ENCODE results near the gene CDON. TPM values are rescaled to one million over a fixed set of nuclear protein-coding genes. Genes with fewer than 3 reads are reported as not detected.

The CDON gene
- total RNA-seq, 1 experiment from 2014 or later = 0.91 TPM

DNA sequence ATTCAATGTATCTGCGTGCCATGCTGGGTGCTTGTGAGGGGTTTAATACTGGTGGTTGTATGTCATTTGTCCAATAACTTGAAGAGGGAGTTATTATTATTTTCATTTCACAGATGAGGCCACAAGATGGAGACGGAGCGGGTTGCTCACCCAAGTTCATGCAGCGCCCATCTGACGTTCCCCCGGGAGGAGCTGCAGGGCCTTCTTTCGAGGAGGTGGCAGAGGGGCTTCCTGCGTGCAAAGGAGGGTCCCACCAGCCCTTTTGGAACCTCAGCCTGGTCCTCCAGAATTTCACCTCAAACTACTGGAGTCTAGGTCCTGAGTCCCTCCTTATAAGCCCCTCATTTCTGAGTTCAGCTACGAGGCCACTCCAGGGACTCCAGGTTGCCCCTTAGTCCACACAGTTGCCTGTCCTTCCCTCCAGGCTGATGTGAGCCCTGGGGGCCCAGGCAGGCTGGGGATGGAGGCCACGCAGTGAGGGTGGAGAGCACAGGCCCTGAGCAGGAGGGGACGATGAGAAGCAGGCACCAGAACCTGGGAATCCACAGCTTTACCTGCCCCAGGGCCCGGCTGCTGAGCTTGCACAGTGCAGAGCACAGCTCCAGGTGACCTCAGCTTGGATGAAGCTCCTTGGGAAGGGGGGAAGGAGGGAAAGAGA lies 119.8 kb downstream of the CDON start:
- no peak overlapping the region for H3K4me3 Mint-ChIP-seq (ENCODE audit: unreplicated experiment)
- CTCF ChIA-PET = interaction anchor here (0.7 to 7.4 kb wide), 35 partner anchors 8 to 357 kb away, joined by 3 to 137 read pairs (median 6); partner anchors contain the start of genes CDON and RPUSD4
- POLR2A ChIA-PET = interaction anchor here (0.6 to 2.7 kb wide), 4 partner anchors 68 to 287 kb away, joined by 3 to 14 read pairs (median 3); partner anchors contain the start of gene CDON
- H3K36me3 Mint-ChIP-seq (ENCODE audit: insufficient read depth, unreplicated experiment) = no peaks in the 10 kb centered on the region
- DNase-seq (ENCODE audit: unreplicated experiment) = no peak
- no TSS peak for BruUV-seq (replicated peaks)
- TF ChIP-seq, protein P1, sequence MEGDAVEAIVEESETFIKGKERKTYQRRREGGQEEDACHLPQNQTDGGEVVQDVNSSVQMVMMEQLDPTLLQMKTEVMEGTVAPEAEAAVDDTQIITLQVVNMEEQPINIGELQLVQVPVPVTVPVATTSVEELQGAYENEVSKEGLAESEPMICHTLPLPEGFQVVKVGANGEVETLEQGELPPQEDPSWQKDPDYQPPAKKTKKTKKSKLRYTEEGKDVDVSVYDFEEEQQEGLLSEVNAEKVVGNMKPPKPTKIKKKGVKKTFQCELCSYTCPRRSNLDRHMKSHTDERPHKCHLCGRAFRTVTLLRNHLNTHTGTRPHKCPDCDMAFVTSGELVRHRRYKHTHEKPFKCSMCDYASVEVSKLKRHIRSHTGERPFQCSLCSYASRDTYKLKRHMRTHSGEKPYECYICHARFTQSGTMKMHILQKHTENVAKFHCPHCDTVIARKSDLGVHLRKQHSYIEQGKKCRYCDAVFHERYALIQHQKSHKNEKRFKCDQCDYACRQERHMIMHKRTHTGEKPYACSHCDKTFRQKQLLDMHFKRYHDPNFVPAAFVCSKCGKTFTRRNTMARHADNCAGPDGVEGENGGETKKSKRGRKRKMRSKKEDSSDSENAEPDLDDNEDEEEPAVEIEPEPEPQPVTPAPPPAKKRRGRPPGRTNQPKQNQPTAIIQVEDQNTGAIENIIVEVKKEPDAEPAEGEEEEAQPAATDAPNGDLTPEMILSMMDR (IDR thresholded peaks at IDR 0.05; ENCODE audit: unreplicated experiment) = no peak
- H3K4me1 Mint-ChIP-seq (ENCODE audit: insufficient read depth, unreplicated experiment) = peaks cover 9% of the 10 kb centered on the region
- no peaks in the 10 kb centered on the region for H3K9me3 Mint-ChIP-seq (ENCODE audit: unreplicated experiment)
- H3K27ac Mint-ChIP-seq (ENCODE audit: low read depth, unreplicated experiment) = no peak overlapping the region
- intact Hi-C loops (cut with micrococcal nuclease) = loop anchor here (1.0 kb wide), 2 partner anchors 118 to 251 kb away; no protein-coding TSS in a partner anchor
- H3K27me3 Mint-ChIP-seq (ENCODE audit: insufficient read depth, unreplicated experiment) = no peaks in the 10 kb centered on the region

DNA sequence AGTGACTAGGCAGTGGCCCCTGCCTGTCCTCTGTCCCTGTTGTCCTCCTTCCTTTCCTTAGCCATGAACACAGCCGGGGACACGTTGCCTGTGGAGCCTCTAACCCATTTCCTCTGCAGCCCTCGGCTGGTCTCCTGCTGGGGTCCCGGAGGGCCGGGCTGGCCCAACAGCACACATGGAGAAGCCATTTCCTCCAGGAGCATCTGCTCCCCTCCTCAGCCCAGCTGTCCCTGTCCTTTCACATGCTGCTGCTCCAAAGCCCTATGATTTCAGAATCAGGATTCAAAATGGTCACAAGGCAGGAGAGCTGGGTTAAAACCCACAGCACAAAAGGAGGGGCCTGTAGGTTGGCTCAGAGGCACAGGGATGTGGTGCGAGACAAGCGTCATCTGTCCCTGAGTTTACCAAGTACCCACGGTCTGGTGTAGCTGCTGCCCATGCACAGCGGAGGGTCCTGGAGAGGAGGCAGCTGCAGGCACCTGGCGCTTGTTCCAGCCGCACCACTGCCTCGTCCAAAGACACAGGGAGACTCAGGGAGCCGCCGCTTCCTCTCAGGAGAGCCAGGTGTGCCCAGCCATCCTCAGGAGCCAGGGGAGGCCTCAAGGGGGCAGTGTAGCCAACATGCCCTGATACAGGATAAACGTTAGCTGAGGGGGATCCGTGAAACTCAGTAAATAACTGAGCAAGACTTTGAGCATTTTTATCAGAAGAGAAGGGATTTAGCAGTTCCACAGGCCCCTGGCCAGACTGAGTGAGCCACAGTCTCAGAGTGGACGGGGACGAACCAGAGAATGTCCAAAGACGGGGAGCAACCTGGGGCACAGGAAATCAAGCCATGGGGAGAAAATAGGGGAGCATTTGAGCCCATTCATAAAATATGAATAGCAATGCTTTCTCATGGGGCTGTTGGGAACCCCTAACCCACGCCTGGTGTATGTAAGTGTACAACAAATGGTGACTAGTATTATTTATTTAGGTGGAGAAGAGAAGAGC lies 120.8 kb downstream of the CDON start:
- H3K9me3 Mint-ChIP-seq (ENCODE audit: unreplicated experiment) = no peaks in the 10 kb centered on the region
- H3K36me3 Mint-ChIP-seq (ENCODE audit: insufficient read depth, unreplicated experiment) = no peaks in the 10 kb centered on the region
- ChIA-PET CTCF (interaction anchor here (0.6 to 7.4 kb wide), 51 partner anchors 9 to 764 kb away, joined by 3 to 137 read pairs (median 5); partner anchors contain the start of genes CDON and DDX25), POLR2A (interaction anchor here (1.3 to 2.7 kb wide), 2 partner anchors 120 to 172 kb away, joined by 6 to 14 read pairs; partner anchors contain the start of gene CDON)
- H3K27me3 Mint-ChIP-seq (ENCODE audit: insufficient read depth, unreplicated experiment) = no peaks in the 10 kb centered on the region
- peak; percentile 61 for DNase-seq (ENCODE audit: unreplicated experiment)
- intact Hi-C loops (cut with micrococcal nuclease) = loop anchor here (1.0 kb wide), 2 partner anchors 119 to 252 kb away; no protein-coding TSS in a partner anchor
- H3K4me3 Mint-ChIP-seq (ENCODE audit: unreplicated experiment) = no peak overlapping the region
- TF ChIP-seq, protein P1 (IDR thresholded peaks at IDR 0.05; ENCODE audit: unreplicated experiment) = peak; percentile 70
- no TSS peak for BruUV-seq (replicated peaks)
- peaks cover 9% of the 10 kb centered on the region for H3K4me1 Mint-ChIP-seq (ENCODE audit: insufficient read depth, unreplicated experiment)
- H3K27ac Mint-ChIP-seq (ENCODE audit: low read depth, unreplicated experiment) = peak overlapping the region; percentile 32

DNA sequence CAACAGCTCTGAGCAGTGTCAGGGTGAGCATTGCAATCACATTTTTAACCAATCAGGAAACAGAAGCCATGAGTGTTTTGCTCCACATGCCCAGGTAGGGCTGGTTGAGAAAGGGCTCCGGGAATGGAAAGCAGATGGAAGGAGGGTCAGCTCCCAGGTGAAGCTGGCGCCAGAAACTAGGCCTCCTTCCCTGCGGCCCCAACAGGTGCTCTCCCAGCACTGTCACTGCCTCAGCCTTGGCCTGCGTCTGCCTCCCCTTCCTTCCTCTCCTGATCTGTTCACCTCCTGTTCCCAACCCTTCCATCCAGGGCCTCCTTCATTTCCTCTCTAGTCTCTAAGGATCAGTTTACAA lies 121.4 kb downstream of the CDON start:
- H3K36me3 Mint-ChIP-seq (ENCODE audit: insufficient read depth, unreplicated experiment) = no peaks in the 10 kb centered on the region
- no peaks in the 10 kb centered on the region for H3K9me3 Mint-ChIP-seq (ENCODE audit: unreplicated experiment)
- DNase-seq (ENCODE audit: unreplicated experiment) = no peak
- intact Hi-C loops (cut with micrococcal nuclease) = no loop called here
- H3K4me3 Mint-ChIP-seq (ENCODE audit: unreplicated experiment) = no peak overlapping the region
- ChIA-PET CTCF (interaction anchor here (0.6 to 7.4 kb wide), 37 partner anchors 9 to 1162 kb away, joined by 3 to 137 read pairs (median 5); partner anchors contain the start of genes CDON and DDX25), POLR2A (interaction anchor here (1.3 to 2.7 kb wide), 2 partner anchors 121 to 173 kb away, joined by 6 to 14 read pairs; partner anchors contain the start of gene CDON)
- H3K27ac Mint-ChIP-seq (ENCODE audit: low read depth, unreplicated experiment) = no peak overlapping the region
- BruUV-seq (replicated peaks) = no TSS peak
- peaks cover 9% of the 10 kb centered on the region for H3K4me1 Mint-ChIP-seq (ENCODE audit: insufficient read depth, unreplicated experiment)
- H3K27me3 Mint-ChIP-seq (ENCODE audit: insufficient read depth, unreplicated experiment) = no peaks in the 10 kb centered on the region
- TF ChIP-seq, protein P1 (IDR thresholded peaks at IDR 0.05; ENCODE audit: unreplicated experiment) = no peak

Measured in MCF 10A (cell line).